LNCaP clone FGC (cell line): Measurements from ENCODE around the gene TOR4A.

ENCODE experiments used
- DNase-seq: peaks from one replicate; pipeline ENCODE4 v3.0.0-alpha.2; 2011; ENCODE audit warnings: low read depth
- H3K4me3 ChIP-seq: 2 replicates; pipeline ENCODE4 v1.5.1; 2011; ENCODE audit warnings: mild to moderate bottlenecking, low read depth, low read length, control low read depth
- CTCF ChIP-seq: IDR thresholded peaks from 2 replicates; pipeline ENCODE4 v1.5.1; 2012; ENCODE audit warnings: mild to moderate bottlenecking; ENCODE audit not compliant: control insufficient read depth, insufficient read depth; ENCODE audit errors: extremely low read depth

The TOR4A gene

GRCh38 chr9:137276473-137277328 is 825 bp upstream of the TOR4A start:
- no peak overlapping the region for H3K4me3 ChIP-seq
- DNase-seq, result no peak
- no peak for TF ChIP-seq CTCF

GRCh38 chr9:137278061-137278701 is 655 bp downstream of the TOR4A start:
- no peak overlapping the region for H3K4me3 ChIP-seq
- TF ChIP-seq CTCF, result no peak
- DNase-seq, result no peak

- H3K4me3 ChIP-seq, result no peak overlapping the region
Observed at GRCh38 chr9:137278721-137279711, 1.5 kb downstream of the TOR4A start.

GRCh38 chr9:137279741-137280473 is 2.4 kb downstream of the TOR4A start:
- no peak for DNase-seq
- TF ChIP-seq CTCF, result no peak
- H3K4me3 ChIP-seq, result no peak overlapping the region

More at GRCh38 chr9:137278721-137279711, 1.5 kb downstream of the TOR4A start:
- no peak for DNase-seq
- no peak for TF ChIP-seq CTCF

GRCh38 chr9:137280474-137281344 is 3.2 kb downstream of the TOR4A start:
- no peak for DNase-seq
- no peak for TF ChIP-seq CTCF
- no peak overlapping the region for H3K4me3 ChIP-seq
